ENCODE results near the gene STUB1. TPM values are rescaled to one million over a fixed set of nuclear protein-coding genes. Genes with fewer than 3 reads are reported as not detected.

STUB1 gene
- total and polyA plus RNA-seq, 2 experiments from 2014 or later, result 91.7 to 108 TPM

DNA sequence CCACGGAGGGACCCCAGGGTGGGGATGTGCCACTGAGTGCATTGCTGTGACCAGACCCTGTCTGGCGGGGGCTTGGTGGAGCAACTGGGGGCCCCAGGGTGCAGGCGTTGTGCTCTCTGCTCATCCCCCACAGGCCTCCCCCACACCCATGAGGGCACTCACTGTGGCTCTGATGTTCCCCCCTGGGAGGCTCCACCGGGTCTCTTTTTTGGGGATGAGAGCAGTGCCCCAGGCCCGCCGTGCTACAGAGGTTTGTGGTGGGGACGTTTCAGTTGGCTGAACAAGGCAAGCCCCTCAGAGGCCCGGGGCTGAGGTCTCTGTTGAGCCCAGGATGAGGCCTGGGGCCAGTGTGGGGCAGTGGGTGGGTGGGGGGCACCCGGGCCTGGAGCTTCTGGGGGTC, 43.5 kb downstream of the STUB1 start:
- ATAC-seq (no peak), DNase-seq (ENCODE audit: low spot score) (no peak)
- H3K79me2 ChIP-seq (replicated peaks; ENCODE audit: insufficient read depth), result no peaks in the 10 kb centered on the region
- TF ChIP-seq NANOG (IDR thresholded peaks at IDR 0.05; ENCODE audit: borderline replicate concordance), result no peak
- TF ChIP-seq JUNB (IDR thresholded peaks at IDR 0.05; ENCODE audit: unreplicated experiment), result no peak
- TF ChIP-seq CREB1 (CRISPR knock-in tag; IDR thresholded peaks at IDR 0.05; ENCODE audit: low read depth), result no peak
- TF ChIP-seq, protein P1, sequence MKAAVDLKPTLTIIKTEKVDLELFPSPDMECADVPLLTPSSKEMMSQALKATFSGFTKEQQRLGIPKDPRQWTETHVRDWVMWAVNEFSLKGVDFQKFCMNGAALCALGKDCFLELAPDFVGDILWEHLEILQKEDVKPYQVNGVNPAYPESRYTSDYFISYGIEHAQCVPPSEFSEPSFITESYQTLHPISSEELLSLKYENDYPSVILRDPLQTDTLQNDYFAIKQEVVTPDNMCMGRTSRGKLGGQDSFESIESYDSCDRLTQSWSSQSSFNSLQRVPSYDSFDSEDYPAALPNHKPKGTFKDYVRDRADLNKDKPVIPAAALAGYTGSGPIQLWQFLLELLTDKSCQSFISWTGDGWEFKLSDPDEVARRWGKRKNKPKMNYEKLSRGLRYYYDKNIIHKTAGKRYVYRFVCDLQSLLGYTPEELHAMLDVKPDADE (IDR thresholded peaks at IDR 0.05), result no peak
- no peak for TF ChIP-seq EZH2phosphoT487 (IDR thresholded peaks at IDR 0.05; ENCODE audit: unreplicated experiment)
- TF ChIP-seq, protein P2, sequence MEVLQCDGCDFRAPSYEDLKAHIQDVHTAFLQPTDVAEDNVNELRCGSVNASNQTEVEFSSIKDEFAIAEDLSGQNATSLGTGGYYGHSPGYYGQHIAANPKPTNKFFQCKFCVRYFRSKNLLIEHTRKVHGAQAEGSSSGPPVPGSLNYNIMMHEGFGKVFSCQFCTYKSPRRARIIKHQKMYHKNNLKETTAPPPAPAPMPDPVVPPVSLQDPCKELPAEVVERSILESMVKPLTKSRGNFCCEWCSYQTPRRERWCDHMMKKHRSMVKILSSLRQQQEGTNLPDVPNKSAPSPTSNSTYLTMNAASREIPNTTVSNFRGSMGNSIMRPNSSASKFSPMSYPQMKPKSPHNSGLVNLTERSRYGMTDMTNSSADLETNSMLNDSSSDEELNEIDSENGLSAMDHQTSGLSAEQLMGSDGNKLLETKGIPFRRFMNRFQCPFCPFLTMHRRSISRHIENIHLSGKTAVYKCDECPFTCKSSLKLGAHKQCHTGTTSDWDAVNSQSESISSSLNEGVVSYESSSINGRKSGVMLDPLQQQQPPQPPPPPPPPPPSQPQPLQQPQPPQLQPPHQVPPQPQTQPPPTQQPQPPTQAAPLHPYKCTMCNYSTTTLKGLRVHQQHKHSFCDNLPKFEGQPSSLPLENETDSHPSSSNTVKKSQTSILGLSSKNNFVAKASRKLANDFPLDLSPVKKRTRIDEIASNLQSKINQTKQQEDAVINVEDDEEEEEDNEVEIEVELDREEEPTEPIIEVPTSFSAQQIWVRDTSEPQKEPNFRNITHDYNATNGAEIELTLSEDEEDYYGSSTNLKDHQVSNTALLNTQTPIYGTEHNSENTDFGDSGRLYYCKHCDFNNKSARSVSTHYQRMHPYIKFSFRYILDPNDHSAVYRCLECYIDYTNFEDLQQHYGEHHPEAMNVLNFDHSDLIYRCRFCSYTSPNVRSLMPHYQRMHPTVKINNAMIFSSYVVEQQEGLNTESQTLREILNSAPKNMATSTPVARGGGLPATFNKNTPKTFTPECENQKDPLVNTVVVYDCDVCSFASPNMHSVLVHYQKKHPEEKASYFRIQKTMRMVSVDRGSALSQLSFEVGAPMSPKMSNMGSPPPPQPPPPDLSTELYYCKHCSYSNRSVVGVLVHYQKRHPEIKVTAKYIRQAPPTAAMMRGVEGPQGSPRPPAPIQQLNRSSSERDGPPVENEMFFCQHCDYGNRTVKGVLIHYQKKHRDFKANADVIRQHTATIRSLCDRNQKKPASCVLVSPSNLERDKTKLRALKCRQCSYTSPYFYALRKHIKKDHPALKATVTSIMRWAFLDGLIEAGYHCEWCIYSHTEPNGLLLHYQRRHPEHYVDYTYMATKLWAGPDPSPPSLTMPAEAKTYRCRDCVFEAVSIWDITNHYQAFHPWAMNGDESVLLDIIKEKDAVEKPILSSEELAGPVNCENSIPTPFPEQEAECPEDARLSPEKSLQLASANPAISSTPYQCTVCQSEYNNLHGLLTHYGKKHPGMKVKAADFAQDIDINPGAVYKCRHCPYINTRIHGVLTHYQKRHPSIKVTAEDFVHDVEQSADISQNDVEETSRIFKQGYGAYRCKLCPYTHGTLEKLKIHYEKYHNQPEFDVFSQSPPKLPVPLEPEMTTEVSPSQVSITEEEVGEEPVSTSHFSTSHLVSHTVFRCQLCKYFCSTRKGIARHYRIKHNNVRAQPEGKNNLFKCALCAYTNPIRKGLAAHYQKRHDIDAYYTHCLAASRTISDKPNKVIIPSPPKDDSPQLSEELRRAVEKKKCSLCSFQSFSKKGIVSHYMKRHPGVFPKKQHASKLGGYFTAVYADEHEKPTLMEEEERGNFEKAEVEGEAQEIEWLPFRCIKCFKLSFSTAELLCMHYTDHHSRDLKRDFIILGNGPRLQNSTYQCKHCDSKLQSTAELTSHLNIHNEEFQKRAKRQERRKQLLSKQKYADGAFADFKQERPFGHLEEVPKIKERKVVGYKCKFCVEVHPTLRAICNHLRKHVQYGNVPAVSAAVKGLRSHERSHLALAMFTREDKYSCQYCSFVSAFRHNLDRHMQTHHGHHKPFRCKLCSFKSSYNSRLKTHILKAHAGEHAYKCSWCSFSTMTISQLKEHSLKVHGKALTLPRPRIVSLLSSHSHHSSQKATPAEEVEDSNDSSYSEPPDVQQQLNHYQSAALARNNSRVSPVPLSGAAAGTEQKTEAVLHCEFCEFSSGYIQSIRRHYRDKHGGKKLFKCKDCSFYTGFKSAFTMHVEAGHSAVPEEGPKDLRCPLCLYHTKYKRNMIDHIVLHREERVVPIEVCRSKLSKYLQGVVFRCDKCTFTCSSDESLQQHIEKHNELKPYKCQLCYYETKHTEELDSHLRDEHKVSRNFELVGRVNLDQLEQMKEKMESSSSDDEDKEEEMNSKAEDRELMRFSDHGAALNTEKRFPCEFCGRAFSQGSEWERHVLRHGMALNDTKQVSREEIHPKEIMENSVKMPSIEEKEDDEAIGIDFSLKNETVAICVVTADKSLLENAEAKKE (CRISPR knock-in tag; IDR thresholded peaks at IDR 0.05), result no peak
- no peak for TF ChIP-seq EZH2 (IDR thresholded peaks at IDR 0.05; ENCODE audit: low read depth, unreplicated experiment)
- TF ChIP-seq STAT1 (IDR thresholded peaks at IDR 0.05; ENCODE audit: unreplicated experiment), result no peak
- TF ChIP-seq ZNF331 (CRISPR knock-in tag; IDR thresholded peaks at IDR 0.05; ENCODE audit: low read depth), result no peak
- TF ChIP-seq, protein P3, sequence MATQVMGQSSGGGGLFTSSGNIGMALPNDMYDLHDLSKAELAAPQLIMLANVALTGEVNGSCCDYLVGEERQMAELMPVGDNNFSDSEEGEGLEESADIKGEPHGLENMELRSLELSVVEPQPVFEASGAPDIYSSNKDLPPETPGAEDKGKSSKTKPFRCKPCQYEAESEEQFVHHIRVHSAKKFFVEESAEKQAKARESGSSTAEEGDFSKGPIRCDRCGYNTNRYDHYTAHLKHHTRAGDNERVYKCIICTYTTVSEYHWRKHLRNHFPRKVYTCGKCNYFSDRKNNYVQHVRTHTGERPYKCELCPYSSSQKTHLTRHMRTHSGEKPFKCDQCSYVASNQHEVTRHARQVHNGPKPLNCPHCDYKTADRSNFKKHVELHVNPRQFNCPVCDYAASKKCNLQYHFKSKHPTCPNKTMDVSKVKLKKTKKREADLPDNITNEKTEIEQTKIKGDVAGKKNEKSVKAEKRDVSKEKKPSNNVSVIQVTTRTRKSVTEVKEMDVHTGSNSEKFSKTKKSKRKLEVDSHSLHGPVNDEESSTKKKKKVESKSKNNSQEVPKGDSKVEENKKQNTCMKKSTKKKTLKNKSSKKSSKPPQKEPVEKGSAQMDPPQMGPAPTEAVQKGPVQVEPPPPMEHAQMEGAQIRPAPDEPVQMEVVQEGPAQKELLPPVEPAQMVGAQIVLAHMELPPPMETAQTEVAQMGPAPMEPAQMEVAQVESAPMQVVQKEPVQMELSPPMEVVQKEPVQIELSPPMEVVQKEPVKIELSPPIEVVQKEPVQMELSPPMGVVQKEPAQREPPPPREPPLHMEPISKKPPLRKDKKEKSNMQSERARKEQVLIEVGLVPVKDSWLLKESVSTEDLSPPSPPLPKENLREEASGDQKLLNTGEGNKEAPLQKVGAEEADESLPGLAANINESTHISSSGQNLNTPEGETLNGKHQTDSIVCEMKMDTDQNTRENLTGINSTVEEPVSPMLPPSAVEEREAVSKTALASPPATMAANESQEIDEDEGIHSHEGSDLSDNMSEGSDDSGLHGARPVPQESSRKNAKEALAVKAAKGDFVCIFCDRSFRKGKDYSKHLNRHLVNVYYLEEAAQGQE (IDR thresholded peaks at IDR 0.05; ENCODE audit: unreplicated experiment), result no peak
- TF ChIP-seq, protein P4, sequence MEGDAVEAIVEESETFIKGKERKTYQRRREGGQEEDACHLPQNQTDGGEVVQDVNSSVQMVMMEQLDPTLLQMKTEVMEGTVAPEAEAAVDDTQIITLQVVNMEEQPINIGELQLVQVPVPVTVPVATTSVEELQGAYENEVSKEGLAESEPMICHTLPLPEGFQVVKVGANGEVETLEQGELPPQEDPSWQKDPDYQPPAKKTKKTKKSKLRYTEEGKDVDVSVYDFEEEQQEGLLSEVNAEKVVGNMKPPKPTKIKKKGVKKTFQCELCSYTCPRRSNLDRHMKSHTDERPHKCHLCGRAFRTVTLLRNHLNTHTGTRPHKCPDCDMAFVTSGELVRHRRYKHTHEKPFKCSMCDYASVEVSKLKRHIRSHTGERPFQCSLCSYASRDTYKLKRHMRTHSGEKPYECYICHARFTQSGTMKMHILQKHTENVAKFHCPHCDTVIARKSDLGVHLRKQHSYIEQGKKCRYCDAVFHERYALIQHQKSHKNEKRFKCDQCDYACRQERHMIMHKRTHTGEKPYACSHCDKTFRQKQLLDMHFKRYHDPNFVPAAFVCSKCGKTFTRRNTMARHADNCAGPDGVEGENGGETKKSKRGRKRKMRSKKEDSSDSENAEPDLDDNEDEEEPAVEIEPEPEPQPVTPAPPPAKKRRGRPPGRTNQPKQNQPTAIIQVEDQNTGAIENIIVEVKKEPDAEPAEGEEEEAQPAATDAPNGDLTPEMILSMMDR (conservative IDR thresholded peaks at IDR 0.05; ENCODE audit: low read depth in 2 of 2), result no peak
- TF ChIP-seq ZNF114 (CRISPR knock-in tag; IDR thresholded peaks at IDR 0.05), result no peak
- TF ChIP-seq POLR2AphosphoS5 (IDR thresholded peaks at IDR 0.05; ENCODE audit: low read depth), result no peak
- no peak overlapping the region for H2AFZ ChIP-seq
- no peak overlapping the region for H3K27ac ChIP-seq (ENCODE audit: low read depth)
- Mint-ChIP-seq H3K9me3 (no peaks in the 10 kb centered on the region), H3K27ac (no peak overlapping the region), H3K27me3 (ENCODE audit: insufficient read depth, low read depth, poor library complexity) (peaks cover 22% of the 10 kb centered on the region), H3K4me1 (peaks cover 9% of the 10 kb centered on the region; the same call in 2 of the 3 replicates), H3K4me3 (no peak overlapping the region), H3K36me3 (ENCODE audit: low read depth) (no peaks in the 10 kb centered on the region)
- H3K27me3 ChIP-seq (ENCODE audit: insufficient read depth), result peaks cover 19% of the 10 kb centered on the region; the same call in 1 of the 2 replicates
- no peaks in the 10 kb centered on the region for H4K20me1 ChIP-seq (replicated peaks; ENCODE audit: insufficient read depth)
- no peak overlapping the region for H3K4me2 ChIP-seq
- no peaks in the 10 kb centered on the region for H3K9me2 ChIP-seq (ENCODE audit: insufficient read depth)
- H3K4me3 ChIP-seq, result no peak overlapping the region
- no peaks in the 10 kb centered on the region for H3K36me3 ChIP-seq (ENCODE audit: insufficient read depth)
- H3F3A ChIP-seq (replicated peaks; ENCODE audit: low read depth), result peaks cover 12% of the 10 kb centered on the region
- peaks cover 8% of the 10 kb centered on the region; the same call in 1 of the 2 replicates for H3K4me1 ChIP-seq (ENCODE audit: insufficient read depth)

All from GM23338 (cell line).